Smooth muscle cell (in vitro differentiated cells): ENCODE data around the gene VNN1. TPM values are rescaled to one million over a fixed set of nuclear protein-coding genes. Genes with fewer than 3 reads are reported as not detected.

Source experiments
- DNase-seq: peaks from one replicate; lab custom pipeline; 2025; ENCODE audit not compliant: unreplicated experiment; lab: John Stamatoyannopoulos, UW
- H2AFZ ChIP-seq: fragments of 200-600 bp; sonication (generic); 2 replicates; pipeline ENCODE4 v1.6.0; 2016; ENCODE audit warnings: antibody characterized with exemption, low read depth, mild to moderate bottlenecking
- H3F3A ChIP-seq: fragments of 200-600 bp; sonication (generic); 2 replicates; pipeline ENCODE4 v1.6.0; 2017; ENCODE audit warnings: antibody characterized with exemption, low read depth
- H3K27ac ChIP-seq: fragments of 200-600 bp; sonication (generic); 2 replicates; pipeline ENCODE4 v1.5.1; 2016; ENCODE audit warnings: low read depth, mild to moderate bottlenecking
- H3K27me3 ChIP-seq: fragments of 200-600 bp; sonication (generic); 2 replicates; pipeline ENCODE4 v1.6.1; 2016; ENCODE audit warnings: low read depth, mild to moderate bottlenecking
- H3K36me3 ChIP-seq: fragments of 200-600 bp; sonication (generic); 2 replicates; pipeline ENCODE4 v1.5.1; 2016; ENCODE audit warnings: low read depth
- H3K4me1 ChIP-seq: fragments of 200-600 bp; sonication (generic); 2 replicates; pipeline ENCODE4 v1.5.1; 2016; ENCODE audit warnings: low read depth
- H3K4me2 ChIP-seq: fragments of 200-600 bp; sonication (generic); 2 replicates; pipeline ENCODE4 v1.6.0; 2016; ENCODE audit warnings: mild to moderate bottlenecking
- H3K4me3 ChIP-seq: fragments of 200-600 bp; sonication (generic); 2 replicates; pipeline ENCODE4 v1.5.1; 2016; ENCODE audit warnings: mild to moderate bottlenecking
- H3K79me2 ChIP-seq: fragments of 200-600 bp; sonication (generic); 2 replicates; pipeline ENCODE4 v1.6.0; 2016; ENCODE audit warnings: low read depth, mild to moderate bottlenecking
- H3K9ac ChIP-seq: fragments of 200-600 bp; sonication (generic); 2 replicates; pipeline ENCODE4 v1.6.0; 2016; ENCODE audit warnings: low read depth
- H3K9me3 ChIP-seq: fragments of 200-600 bp; sonication (generic); replicated peaks from 2 replicates; pipeline ENCODE4 v1.5.1; 2016; ENCODE audit warnings: low read depth
- H4K20me1 ChIP-seq: fragments of 200-600 bp; sonication (generic); 2 replicates; pipeline ENCODE4 v1.6.0; 2016; ENCODE audit warnings: low read depth
- WGBS: methylation state at CpG from one replicate; pipeline ENCODE4 v1.1.7; 2016; ENCODE audit warnings: low lambda C conversion rate; 5-methylcytosine and 5-hydroxymethylcytosine counted together
- polyA plus RNA-seq: library from polyadenylated mRNA; unstranded; fragments of >200 nt; fragmentation: Nextera tagmentation; extraction: Ambion mirVana; gene quantifications from 2 replicates; pipeline ENCODE4 v1.2.1, GENCODE V29; 2016
- total RNA-seq: library from RNA; depleted of rRNA; stranded (reverse); fragments of >200 nt; gene quantifications from 2 replicates; pipeline ENCODE4 v1.2.3, GENCODE V29; 2014
- TF ChIP-seq, protein P1 (sequence below): fragments of 200-600 bp; sonication (generic); IDR thresholded peaks from 2 replicates; pipeline ENCODE4 v1.5.1; 2017; ENCODE audit warnings: borderline replicate concordance, mild to moderate bottlenecking, antibody characterized with exemption; ENCODE audit not compliant: insufficient read depth, poor library complexity, severe bottlenecking

VNN1 gene
- total and polyA plus RNA-seq, 2 experiments from 2014 or later = 0.22 to 0.99 TPM

DNA sequence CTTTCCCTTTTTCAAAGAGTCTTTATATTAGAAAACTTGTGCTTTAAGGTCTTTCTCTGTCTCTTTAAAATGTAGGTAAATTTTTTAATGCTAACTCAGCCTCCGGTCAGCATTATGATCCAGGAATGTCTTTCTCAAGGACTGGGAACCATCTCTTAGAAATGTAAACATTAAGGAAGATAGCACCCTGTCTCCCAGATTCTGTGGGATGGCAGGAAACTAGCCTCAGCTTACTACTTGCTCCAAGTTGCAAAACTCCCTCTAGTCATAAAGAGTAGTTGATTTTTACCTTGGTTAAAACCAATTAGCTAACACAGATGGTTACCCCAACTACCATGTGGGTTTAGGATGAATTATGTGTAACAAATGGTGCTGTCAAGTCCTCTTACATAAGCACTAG is 50.2 kb downstream of the VNN1 start:
- no peak overlapping the region for H3K9ac ChIP-seq
- no peaks in the 10 kb centered on the region for H3F3A ChIP-seq
- H3K36me3 ChIP-seq = no peaks in the 10 kb centered on the region
- no peaks in the 10 kb centered on the region for H3K79me2 ChIP-seq
- H3K9me3 ChIP-seq = no peaks in the 10 kb centered on the region
- TF ChIP-seq, protein P1, sequence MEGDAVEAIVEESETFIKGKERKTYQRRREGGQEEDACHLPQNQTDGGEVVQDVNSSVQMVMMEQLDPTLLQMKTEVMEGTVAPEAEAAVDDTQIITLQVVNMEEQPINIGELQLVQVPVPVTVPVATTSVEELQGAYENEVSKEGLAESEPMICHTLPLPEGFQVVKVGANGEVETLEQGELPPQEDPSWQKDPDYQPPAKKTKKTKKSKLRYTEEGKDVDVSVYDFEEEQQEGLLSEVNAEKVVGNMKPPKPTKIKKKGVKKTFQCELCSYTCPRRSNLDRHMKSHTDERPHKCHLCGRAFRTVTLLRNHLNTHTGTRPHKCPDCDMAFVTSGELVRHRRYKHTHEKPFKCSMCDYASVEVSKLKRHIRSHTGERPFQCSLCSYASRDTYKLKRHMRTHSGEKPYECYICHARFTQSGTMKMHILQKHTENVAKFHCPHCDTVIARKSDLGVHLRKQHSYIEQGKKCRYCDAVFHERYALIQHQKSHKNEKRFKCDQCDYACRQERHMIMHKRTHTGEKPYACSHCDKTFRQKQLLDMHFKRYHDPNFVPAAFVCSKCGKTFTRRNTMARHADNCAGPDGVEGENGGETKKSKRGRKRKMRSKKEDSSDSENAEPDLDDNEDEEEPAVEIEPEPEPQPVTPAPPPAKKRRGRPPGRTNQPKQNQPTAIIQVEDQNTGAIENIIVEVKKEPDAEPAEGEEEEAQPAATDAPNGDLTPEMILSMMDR = no peak
- no peaks in the 10 kb centered on the region for H4K20me1 ChIP-seq
- no peaks in the 10 kb centered on the region for H3K27me3 ChIP-seq
- H3K4me2 ChIP-seq = no peak overlapping the region
- no peaks in the 10 kb centered on the region for H3K4me1 ChIP-seq
- no peak for DNase-seq
- no peak overlapping the region for H3K27ac ChIP-seq
- no peak overlapping the region for H3K4me3 ChIP-seq
- no peak overlapping the region for H2AFZ ChIP-seq
- 64% methylated on average over 1 of the region's 1 CpG for WGBS

DNA sequence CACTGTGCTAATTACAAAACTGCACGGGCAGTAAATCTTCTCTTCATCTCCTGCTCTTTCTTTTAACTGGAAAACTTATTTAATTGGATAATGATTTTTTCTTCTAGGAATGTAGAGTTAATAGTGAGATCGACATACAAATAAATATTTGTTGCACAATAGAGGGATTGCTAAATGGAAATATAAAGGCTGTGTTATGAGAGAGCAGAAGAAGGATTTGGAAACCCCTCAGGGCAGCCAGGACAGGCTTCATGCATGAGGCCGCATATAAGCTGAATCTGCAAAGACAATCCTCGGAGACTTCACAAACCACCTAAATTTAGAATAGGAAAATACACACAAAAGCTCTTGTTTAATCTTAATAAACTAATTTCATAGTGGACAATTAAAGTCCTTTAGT is 51.9 kb downstream of the VNN1 start:
- Histone ChIP-seq H3K27ac (no peak overlapping the region), H3K27me3 (no peaks in the 10 kb centered on the region), H3K4me1 (no peaks in the 10 kb centered on the region), H3K4me3 (no peak overlapping the region), H3F3A (no peaks in the 10 kb centered on the region), H3K9ac (no peak overlapping the region), H3K36me3 (no peaks in the 10 kb centered on the region), H2AFZ (no peak overlapping the region), H4K20me1 (no peaks in the 10 kb centered on the region), H3K4me2 (no peak overlapping the region), H3K79me2 (no peaks in the 10 kb centered on the region), H3K9me3 (no peaks in the 10 kb centered on the region)
- TF ChIP-seq, protein P1 = no peak
- DNase-seq = no peak
- 93% methylated on average over 4 of the region's 4 CpGs for WGBS

DNA sequence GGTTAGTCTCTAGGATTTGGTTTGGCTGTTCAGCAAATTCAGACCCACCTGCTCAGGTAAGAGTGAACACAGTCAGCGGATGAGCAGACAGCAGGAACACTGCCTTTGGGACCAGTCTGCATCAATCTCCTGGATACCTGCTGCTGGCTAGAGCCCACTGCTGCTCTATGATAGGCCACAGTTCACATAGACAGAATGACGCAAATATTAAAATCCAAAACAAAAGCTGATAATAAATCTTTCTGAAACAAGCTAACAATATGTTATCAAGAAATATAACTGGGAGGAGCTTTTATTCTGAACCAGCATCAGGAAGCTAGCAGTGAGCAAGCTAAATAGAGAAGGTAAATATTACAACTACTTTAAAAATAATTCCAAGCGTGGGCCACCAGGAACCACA is 54.8 kb downstream of the VNN1 start, which contains the start of gene TAAR1:
TAAR1 (minus strand) TSS at position 101 of the 400 bp plus-strand sequence. CDS start 13,179 bp downstream, outside the sequence.
- TF ChIP-seq, protein P1 = no peak
- WGBS = 95% methylated on average over 3 of the region's 3 CpGs
- no peak within 1 kb of the TSS for H3K9ac ChIP-seq
- no peaks in the 10 kb centered on the region for H3K4me1 ChIP-seq
- no peaks in the 10 kb centered on the region for H3F3A ChIP-seq
- H4K20me1 ChIP-seq = no peaks in the 10 kb centered on the region
- no peak within 1 kb of the TSS for H3K4me3 ChIP-seq
- DNase-seq = no peak
- no peaks in the 10 kb centered on the region for H3K9me3 ChIP-seq
- H3K4me2 ChIP-seq = no peak within 1 kb of the TSS
- no peaks in the 10 kb centered on the region for H3K27me3 ChIP-seq
- H3K27ac ChIP-seq = no peak within 1 kb of the TSS
- no peak within 1 kb of the TSS for H2AFZ ChIP-seq
- no peaks in the 10 kb centered on the region for H3K36me3 ChIP-seq
- H3K79me2 ChIP-seq = no peaks in the 10 kb centered on the region

DNA sequence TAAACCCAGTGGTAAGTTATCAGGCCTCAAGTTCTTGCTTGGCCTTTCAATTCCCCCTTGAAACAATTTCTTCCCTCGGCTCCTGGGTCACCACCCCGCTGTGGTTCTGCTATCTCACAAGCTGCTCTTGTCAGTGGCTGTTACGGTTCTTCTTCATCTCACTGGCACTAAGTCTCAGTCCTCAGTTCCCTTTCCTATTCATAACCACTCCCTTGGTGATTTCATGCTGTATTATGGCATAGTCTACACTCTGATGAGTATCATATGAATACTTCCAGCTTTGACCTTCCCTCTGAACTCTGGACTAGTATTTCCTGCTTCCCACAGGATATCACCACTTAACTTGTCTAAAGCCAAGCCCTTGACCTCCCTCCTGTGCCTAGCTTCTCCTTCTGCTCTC is 62.8 kb downstream of the VNN1 start:
- TF ChIP-seq, protein P1 = no peak

More for the DNA sequence above, 62.8 kb downstream of the VNN1 start:
- DNase-seq = no peak
- Histone ChIP-seq H3K9me3 (no peaks in the 10 kb centered on the region), H3K9ac (no peak overlapping the region), H3K27ac (no peak overlapping the region), H3K4me1 (peaks cover 3% of the 10 kb centered on the region), H3K4me3 (no peak overlapping the region), H3K4me2 (no peak overlapping the region), H3F3A (no peaks in the 10 kb centered on the region), H3K27me3 (no peaks in the 10 kb centered on the region), H2AFZ (no peak overlapping the region), H3K36me3 (no peaks in the 10 kb centered on the region), H3K79me2 (no peaks in the 10 kb centered on the region), H4K20me1 (no peaks in the 10 kb centered on the region)
- 87% methylated on average over 3 of the region's 3 CpGs for WGBS
